T1000 (cell line): ENCODE results near the gene HTRA3.
A peak's percentile ranks its signal among the peaks of the same experiment; 100 is the strongest.

Experiments
- DNase-seq: peaks from one replicate; lab custom pipeline; 2025; ENCODE audit warnings: mixed read lengths; lab: John Stamatoyannopoulos, UW

HTRA3 gene

DNA sequence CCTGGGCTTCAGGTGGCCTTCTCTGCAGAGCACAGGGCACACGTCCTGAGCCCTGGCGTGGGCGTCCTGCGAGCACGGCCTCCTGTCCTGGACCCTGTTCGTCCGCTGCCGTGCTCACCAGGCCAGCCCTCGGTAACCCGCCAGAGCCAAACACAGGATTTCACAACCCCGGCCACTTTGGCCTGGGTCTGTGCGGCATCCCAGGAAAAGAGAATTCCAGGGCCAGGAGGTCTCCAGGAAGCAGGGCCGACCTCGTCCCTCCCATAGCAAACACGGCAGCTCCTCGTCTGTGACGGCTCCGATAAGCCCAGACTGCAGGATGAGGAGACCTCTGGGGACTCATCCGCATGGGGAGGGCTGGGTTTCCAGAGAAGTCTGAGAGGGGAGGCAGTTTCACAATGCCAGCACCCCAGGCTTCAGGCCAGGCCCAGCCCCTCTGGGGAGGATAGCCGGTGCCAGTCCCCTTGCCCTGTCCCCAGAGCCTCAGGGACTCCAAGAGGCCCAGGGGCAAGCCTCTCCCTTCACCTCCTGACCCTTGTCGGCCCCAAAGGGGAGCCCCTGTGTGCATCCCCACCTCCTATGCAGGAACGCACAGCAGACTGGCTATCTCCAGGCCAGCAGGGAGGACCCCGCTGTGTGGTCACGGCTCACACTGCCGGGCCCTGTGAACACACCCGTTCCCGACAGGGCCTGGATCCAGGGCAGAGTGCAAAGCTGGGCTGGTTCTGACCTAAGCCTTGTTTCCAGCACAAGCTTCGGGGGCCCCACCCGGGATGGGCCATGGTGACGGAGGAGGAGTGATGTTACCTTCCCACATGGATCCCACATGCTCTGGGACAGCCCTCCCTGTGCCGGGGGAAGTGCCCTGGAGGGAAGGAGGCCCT, 22.3 kb upstream of the HTRA3 start:
- no peak for DNase-seq

- no peak for DNase-seq
These were observed 21.5 kb upstream of the HTRA3 start for GRCh38 chr4:8248091-8248490.

DNA sequence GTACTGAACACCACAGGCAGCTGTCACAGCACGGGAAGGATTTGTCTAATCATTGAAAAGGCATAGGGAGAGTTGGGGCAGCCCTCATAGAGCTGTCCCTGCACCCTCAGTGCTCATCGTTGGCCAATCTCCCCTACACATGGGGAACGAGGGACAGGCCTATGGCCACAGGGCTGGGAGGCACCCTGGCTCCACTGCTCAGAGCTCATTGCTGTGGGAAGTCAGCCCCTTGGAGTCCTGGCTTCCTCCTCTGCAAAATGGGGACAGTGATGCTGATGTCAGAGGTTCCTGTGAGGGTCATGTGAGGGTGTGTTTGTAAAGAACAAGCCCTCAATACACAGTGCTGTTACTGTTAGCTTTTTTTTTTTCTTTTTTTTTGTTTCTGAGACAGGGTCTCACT, 19.3 kb upstream of the HTRA3 start:
- no peak for DNase-seq

- DNase-seq = no peak
These were observed 18.9 kb upstream of the HTRA3 start for GRCh38 chr4:8250637-8251036.

DNA sequence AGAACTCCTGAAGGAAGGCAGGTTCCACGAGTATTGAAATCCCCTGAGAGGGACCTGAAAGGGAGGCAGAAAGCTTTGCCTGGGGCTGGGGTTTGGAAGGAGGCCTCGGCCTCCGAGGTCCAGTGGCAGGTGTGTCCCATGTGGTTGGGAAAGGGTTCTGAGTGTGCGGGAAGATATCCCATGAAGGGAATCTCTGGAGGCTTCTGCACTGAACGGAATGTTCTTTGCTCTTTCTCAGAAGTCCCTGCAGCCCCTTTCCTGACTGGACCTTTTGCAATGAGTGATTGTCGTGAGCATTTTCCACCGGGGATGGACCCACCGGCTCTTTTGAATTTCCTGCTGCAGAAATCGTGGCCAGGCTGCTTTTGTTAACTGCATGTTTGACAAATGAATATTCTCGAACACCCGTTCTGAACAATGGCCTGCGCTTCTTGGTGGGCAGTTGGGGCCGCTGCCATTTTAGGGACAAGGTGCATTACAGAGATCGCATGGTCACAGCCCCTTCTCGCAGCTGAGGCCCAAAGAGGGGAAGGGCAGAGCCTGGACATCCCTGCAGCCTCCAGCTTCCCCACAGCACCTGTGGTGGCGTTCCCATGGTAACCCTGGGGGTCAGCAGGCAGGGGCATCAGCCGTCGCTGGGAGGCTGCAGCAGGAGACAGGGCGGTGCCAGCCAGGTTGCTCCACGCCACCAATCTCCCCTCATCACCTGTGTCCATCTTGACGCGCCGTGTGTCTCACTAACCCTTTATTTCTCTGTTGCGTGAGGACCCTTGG, 18.3 kb upstream of the HTRA3 start:
- no peak for DNase-seq

GRCh38 chr4:8252301-8253173, 17.0 kb upstream of the HTRA3 start:
- DNase-seq = no peak

DNA sequence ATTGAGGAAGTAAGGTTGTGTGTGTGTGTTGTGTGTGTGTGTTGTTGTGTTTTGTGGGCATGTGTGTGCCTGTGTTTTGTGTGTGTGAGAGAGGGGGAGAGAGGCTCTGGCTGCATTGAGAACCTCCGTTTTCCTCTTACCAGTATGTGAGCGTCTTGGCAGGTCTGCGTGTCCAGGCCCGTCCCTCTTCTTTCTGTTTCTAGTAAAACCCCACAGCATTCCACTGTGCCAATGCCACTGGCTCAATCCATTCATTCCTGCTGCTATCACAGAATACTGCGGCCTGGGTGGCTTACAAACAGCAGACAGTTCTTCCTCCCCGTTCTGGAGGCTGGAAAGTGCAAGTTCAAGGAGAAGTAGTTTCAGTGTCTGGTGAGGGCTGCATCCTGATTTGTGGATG, 15.5 kb upstream of the HTRA3 start:
- DNase-seq = no peak

DNA sequence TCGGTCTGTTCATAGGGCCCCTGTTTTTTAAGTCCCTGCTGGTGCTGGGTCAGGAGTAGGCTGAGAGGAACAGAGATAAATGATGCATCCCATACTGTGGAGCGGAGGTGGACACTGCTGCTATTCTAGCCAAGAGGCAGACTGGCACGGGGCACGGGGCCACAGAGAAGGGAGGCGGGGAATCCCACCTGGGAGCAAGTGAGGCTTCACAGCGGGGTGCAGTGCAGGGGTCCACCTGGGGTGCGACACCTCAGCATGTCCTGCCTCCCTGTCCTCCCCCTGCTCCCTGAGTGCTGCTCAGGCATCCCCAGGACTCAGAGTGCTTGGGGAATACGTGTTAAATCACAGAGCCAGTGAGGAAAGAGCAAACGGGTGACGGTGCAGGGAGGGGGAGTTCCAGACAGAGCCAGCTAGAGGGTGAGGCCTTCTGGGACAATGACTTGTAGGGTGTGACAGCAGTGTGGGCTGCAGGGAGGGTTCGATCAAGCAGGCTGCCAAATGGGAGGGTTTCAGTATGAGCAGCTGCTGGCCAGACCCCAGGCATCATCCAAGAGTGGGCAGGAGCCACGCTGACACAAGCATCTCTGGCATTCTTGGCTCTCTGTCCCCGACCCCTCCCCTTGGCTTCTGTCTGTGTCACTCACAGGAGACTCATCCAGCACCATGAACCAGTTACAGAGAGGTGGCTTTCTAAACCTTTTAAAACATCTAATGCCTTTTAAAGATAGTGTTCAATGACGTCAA, 13.7 kb upstream of the HTRA3 start:
- no peak for DNase-seq

DNA sequence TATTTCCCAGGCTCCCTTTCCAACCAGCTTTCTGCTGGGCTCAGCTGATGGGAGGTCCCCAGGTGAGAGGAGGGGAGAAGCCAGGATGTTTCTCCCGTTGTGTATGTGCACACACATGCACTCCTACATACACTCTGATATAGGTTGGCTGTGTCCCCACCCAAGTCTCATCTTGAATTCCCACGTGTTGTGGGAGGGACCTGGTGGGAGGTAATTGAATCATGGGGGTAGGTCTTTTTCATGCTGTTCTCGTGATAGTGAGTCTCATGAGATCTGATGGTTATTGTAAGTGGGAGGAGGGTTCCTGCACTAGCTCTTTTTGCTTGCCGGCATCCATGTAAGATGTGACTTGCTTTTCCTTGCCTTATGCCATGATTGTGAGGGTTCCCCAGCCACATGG, 11.7 kb upstream of the HTRA3 start:
- no peak for DNase-seq

GRCh38 chr4:8258552-8259212, 10.9 kb upstream of the HTRA3 start:
- no peak for DNase-seq

DNA sequence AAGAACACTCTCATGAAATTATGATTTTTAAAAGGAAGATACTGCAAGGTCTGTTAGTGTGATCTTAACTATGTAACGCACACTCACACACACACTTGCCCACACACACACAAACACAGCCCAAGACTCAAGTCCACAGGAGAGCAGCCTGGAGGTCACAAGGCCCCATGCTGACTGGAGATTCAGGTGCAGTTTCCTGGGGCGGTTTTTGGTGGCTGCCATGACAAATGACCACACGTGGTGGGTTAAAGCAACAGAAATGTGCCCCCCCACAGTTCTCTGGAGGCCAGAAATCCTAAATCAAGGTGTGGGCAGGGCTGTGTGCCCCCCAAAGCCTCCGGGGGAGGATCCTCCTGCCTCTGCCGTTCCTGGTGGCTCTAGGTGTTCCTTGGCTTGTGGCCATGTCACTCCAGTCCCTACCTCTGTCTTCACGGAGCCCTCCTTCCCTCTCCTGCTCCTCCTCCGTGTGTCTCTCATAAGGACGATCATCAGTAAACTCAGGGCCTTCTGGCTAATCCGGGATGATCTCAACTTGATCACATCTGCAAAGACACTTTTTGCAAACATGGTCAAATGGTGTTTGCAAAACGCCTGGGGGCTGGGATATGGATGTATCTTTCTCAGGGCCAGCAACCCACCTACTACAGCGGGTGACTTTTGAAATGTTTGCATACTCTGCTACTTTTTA, 9.7 kb upstream of the HTRA3 start:
- DNase-seq = no peak

GRCh38 chr4:8260656-8261111, 8.9 kb upstream of the HTRA3 start:
- DNase-seq = peak; percentile 54

DNA sequence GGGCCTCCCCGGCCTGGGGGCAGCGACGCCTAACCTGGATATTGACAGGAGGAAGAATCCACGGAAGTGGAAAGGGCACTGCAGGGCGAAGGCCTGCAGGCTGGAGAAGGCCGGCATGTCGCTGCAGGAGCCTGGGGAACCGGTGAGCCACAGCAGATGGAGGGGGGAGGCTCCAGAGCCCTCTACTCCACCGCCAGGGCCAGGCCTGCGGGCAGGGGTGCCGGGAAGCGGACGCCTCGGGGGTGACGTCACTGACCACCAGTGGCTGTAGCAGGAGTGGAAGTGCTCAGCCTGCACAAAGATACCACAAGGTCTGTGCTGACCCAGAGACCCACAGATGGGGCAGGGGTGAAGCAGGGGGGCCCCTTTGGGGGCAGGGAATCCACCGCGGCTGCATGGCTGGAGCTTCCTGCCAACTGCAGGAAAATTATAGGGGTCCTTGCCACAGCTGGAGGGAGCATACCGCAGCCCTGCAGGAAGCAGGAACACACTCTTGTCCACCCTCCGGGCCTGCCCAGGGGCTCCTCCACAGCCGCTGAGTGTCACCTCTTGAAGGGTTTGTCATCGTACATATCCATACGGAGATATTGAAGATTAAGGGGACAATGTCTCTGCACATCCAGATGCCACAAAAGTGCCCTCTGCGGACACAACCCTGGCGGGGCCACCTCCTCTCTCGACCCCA, 7.6 kb upstream of the HTRA3 start:
- DNase-seq = no peak

DNA sequence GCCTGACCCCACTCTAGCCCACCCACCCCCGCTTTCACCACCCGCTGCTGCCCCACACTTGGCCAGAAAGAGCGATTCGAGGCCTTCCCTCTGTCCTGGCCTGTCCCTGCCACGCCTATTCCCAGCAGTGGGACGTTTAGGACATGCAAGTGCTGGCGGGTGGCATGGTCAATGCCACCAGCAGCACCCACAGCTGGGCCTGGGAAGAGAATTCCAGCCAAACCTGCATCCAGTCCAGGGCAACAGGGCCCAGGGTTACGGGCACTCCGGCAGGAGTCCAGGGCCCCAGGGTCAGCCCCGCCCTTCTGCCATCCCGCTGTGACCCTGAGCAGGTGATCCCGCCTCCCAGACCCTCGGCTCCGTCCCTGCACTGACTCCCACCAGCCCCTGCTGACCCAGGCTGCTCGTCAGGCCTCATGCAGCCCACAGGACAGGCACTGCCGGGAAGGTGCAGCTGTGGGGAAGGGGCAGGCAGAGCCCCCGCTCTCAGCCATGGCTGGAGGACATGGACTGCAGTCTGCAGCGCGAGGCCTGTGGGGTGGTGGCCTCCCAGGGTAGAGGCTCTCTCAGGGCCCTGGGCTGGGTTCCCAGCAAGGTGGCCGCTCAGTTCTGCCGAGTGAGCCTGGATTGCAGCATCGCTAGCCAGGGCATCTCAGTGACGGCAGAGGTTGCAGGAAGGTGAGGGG, 6.8 kb upstream of the HTRA3 start:
- no peak for DNase-seq

DNA sequence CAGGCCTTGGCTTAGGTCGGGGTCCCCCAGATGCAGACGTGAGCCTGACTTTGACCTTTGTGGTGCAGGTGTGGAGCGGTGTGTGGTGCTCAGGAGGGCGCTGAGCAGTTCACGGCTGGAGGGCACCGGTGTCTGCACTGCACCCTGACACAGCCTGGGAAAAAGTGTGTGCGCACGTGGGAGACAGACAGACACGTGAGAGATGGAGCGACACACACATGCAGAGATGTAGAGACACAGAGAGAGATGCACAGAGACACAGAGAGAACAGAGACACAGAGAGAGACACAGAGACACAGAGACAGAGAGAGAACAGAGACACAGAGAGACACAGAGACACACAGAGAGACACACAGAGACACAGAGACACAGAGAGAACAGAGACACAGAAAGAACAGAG, 6.2 kb upstream of the HTRA3 start:
- DNase-seq = no peak

DNA sequence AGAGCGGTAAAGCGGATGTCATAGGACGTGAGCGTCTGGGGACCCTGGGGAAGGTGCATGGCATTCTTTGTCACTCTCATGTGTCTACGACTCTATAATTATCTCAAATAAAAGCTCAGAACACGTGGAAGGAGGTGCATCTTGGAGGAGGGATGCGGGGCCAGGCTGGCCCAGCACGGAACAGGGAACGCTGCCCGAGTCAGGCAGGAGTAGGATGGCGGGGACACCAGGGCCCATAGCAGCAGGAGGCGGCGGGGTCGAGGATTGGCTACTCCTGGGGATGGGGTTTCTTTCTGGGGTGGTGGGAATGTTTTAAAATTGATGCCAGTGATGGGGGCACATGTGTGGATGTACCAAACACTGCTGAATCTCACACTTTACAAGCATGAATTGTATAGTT, 5.4 kb upstream of the HTRA3 start:
- no peak for DNase-seq

GRCh38 chr4:8265171-8265929, 4.2 kb upstream of the HTRA3 start:
- DNase-seq = no peak

GRCh38 chr4:8266088-8266487, 3.5 kb upstream of the HTRA3 start:
- DNase-seq = no peak
